Activated naive CD4-positive, alpha-beta T cell treated with anti-CD3 and anti-CD28 coated beads for 36 hours (primary cell): ENCODE measurements around the gene LMBR1L. TPM values are rescaled to one million over a fixed set of nuclear protein-coding genes. Genes with fewer than 3 reads are reported as not detected.
A peak's percentile ranks its signal among the peaks of the same experiment; 100 is the strongest.

ENCODE experiments used
- CTCF ChIA-PET: fragments of 350-600 bp; sonication (Branson Sonifier 250); formaldehyde crosslinking; loops from one replicate; lab custom pipeline; 2021; ENCODE audit warnings: antibody characterized with exemption; lab: Charles Lee
- DNase-seq: peaks from one replicate; pipeline ENCODE4 v3.0.0-alpha.2; 2020
- H3K27ac Mint-ChIP-seq: one replicate; pipeline ENCODE4 v1.8.0; 2021; ENCODE audit warnings: mild to moderate bottlenecking, mixed read lengths
- H3K27me3 Mint-ChIP-seq: one replicate; pipeline ENCODE4 v1.8.0; 2021; ENCODE audit warnings: low read depth, mixed read lengths
- H3K36me3 Mint-ChIP-seq: one replicate; pipeline ENCODE4 v1.8.0; 2021; ENCODE audit warnings: low read depth, mixed read lengths
- H3K4me1 Mint-ChIP-seq: one replicate; pipeline ENCODE4 v1.8.0; 2021; ENCODE audit warnings: low read depth, mixed read lengths
- H3K4me3 Mint-ChIP-seq: one replicate; pipeline ENCODE4 v1.8.0; 2021; ENCODE audit warnings: mild to moderate bottlenecking, moderate library complexity, mixed read lengths
- H3K9me3 Mint-ChIP-seq: one replicate; pipeline ENCODE4 v1.8.0; 2021; ENCODE audit warnings: mixed read lengths
- intact Hi-C: fragments of 100-400 bp; cut with micrococcal nuclease; formaldehyde crosslinking; loops from one replicate; pipeline ENCODE4 v1.15.1; 2023
- total RNA-seq, 2 experiments: library from RNA; stranded (reverse); gene quantifications; one replicate each; pipeline ENCODE4 v1.2.3, GENCODE V29; 2021

Gene LMBR1L
- total RNA-seq, 2 experiments from 2014 or later: 60.1 to 66.8 TPM

GRCh38 chr12:49092816-49093406 lies 17.7 kb downstream of the LMBR1L start:
- Mint-ChIP-seq H3K27ac (no peak overlapping the region), H3K4me1 (peaks cover 44% of the 10 kb centered on the region), H3K9me3 (no peaks in the 10 kb centered on the region), H3K4me3 (no peak overlapping the region), H3K27me3 (peaks cover 66% of the 10 kb centered on the region), H3K36me3 (peaks cover 4% of the 10 kb centered on the region)
- intact Hi-C loops: loop anchor here (1.0 to 5.0 kb wide), 3 partner anchors 29 to 116 kb away; partner anchors contain the start of gene WNT1
- CTCF ChIA-PET: interaction anchor here (0.6 to 4.9 kb wide), 22 partner anchors 8 to 155 kb away, joined by 3 to 73 read pairs (median 5); partner anchors contain the start of genes LMBR1L and RHEBL1
- no peak for DNase-seq

GRCh38 chr12:49092086-49092815 lies 18.4 kb downstream of the LMBR1L start:
- CTCF ChIA-PET: interaction anchor here (0.6 to 4.9 kb wide), 23 partner anchors 8 to 156 kb away, joined by 3 to 73 read pairs (median 5); partner anchors contain the start of genes LMBR1L and RHEBL1
- peaks cover 4% of the 10 kb centered on the region for H3K36me3 Mint-ChIP-seq
- H3K4me3 Mint-ChIP-seq: peak overlapping the region; percentile 21
- peak; percentile 80 for DNase-seq
- H3K27me3 Mint-ChIP-seq: peaks cover 66% of the 10 kb centered on the region
- peaks cover 48% of the 10 kb centered on the region for H3K4me1 Mint-ChIP-seq
- intact Hi-C loops: loop anchor here (1.0 to 5.0 kb wide), 3 partner anchors 28 to 115 kb away; partner anchors contain the start of gene WNT1
- H3K27ac Mint-ChIP-seq: no peak overlapping the region
- no peaks in the 10 kb centered on the region for H3K9me3 Mint-ChIP-seq

- peak overlapping the region; percentile 21 for H3K4me3 Mint-ChIP-seq
- H3K36me3 Mint-ChIP-seq: peaks cover 4% of the 10 kb centered on the region
- intact Hi-C loops: loop anchor here (1.0 to 5.0 kb wide), 3 partner anchors 27 to 114 kb away; partner anchors contain the start of gene WNT1
- no peak for DNase-seq
- no peaks in the 10 kb centered on the region for H3K9me3 Mint-ChIP-seq
- peaks cover 48% of the 10 kb centered on the region for H3K4me1 Mint-ChIP-seq
- no peak overlapping the region for H3K27ac Mint-ChIP-seq
- CTCF ChIA-PET: interaction anchor here (1.0 to 4.9 kb wide), 15 partner anchors 9 to 144 kb away, joined by 3 to 73 read pairs (median 5); partner anchors contain the start of genes LMBR1L and RHEBL1
- H3K27me3 Mint-ChIP-seq: peaks cover 66% of the 10 kb centered on the region
Observed at GRCh38 chr12:49091836-49092085, 18.9 kb downstream of the LMBR1L start.

GRCh38 chr12:49091056-49091835 lies 19.4 kb downstream of the LMBR1L start:
- intact Hi-C loops: loop anchor here (5.0 kb wide), 1 partner anchor 114 kb away; the partner anchor contains the start of gene WNT1
- no peak for DNase-seq
- H3K4me3 Mint-ChIP-seq: no peak overlapping the region
- no peak overlapping the region for H3K27ac Mint-ChIP-seq
- peaks cover 48% of the 10 kb centered on the region for H3K4me1 Mint-ChIP-seq
- H3K27me3 Mint-ChIP-seq: peaks cover 66% of the 10 kb centered on the region
- CTCF ChIA-PET: interaction anchor here (1.2 to 4.9 kb wide), 14 partner anchors 9 to 143 kb away, joined by 3 to 73 read pairs (median 6); partner anchors contain the start of genes LMBR1L and RHEBL1
- H3K9me3 Mint-ChIP-seq: no peaks in the 10 kb centered on the region
- H3K36me3 Mint-ChIP-seq: peaks cover 2% of the 10 kb centered on the region

- peak; percentile 58 for DNase-seq
- Mint-ChIP-seq H3K36me3 (peaks cover 2% of the 10 kb centered on the region), H3K4me1 (peaks cover 48% of the 10 kb centered on the region), H3K9me3 (no peaks in the 10 kb centered on the region), H3K27ac (no peak overlapping the region), H3K27me3 (peaks cover 60% of the 10 kb centered on the region), H3K4me3 (peak overlapping the region; percentile 68)
- intact Hi-C loops: loop anchor here (5.0 kb wide), 2 partner anchors 113 to 252 kb away; partner anchors contain the start of gene WNT1
- CTCF ChIA-PET: interaction anchor here (0.6 to 6.9 kb wide), 12 partner anchors 11 to 154 kb away, joined by 3 to 209 read pairs (median 25); partner anchors contain the start of genes DDN, LMBR1L and TUBA1B
Observed at GRCh38 chr12:49089821-49090773, 20.6 kb downstream of the LMBR1L start.

GRCh38 chr12:49088932-49089330 lies 21.7 kb downstream of the LMBR1L start:
- Mint-ChIP-seq H3K27ac (no peak overlapping the region), H3K27me3 (peaks cover 57% of the 10 kb centered on the region), H3K4me1 (peaks cover 46% of the 10 kb centered on the region), H3K9me3 (no peaks in the 10 kb centered on the region), H3K4me3 (no peak overlapping the region), H3K36me3 (no peaks in the 10 kb centered on the region)
- CTCF ChIA-PET: interaction anchor here (0.8 to 6.9 kb wide), 29 partner anchors 10 to 223 kb away, joined by 3 to 209 read pairs (median 6); partner anchors contain the start of genes ARF3, DDN, KMT2D and LMBR1L
- no peak for DNase-seq
- intact Hi-C loops: loop anchor here (1.0 to 5.0 kb wide), 6 partner anchors 9 to 253 kb away; partner anchors contain the start of gene LMBR1L

- Mint-ChIP-seq H3K4me1 (peaks cover 40% of the 10 kb centered on the region), H3K27me3 (peaks cover 51% of the 10 kb centered on the region), H3K27ac (no peak overlapping the region), H3K9me3 (no peaks in the 10 kb centered on the region), H3K4me3 (no peak overlapping the region), H3K36me3 (no peaks in the 10 kb centered on the region)
- intact Hi-C loops: loop anchor here (1.0 to 5.0 kb wide), 6 partner anchors 10 to 254 kb away; partner anchors contain the start of gene LMBR1L
- CTCF ChIA-PET: interaction anchor here (0.7 to 6.9 kb wide), 42 partner anchors 10 to 222 kb away, joined by 3 to 209 read pairs (median 5); partner anchors contain the start of genes ARF3, DDN, KMT2D and LMBR1L
- peak; percentile 80 for DNase-seq
Observed at GRCh38 chr12:49088150-49088931, 22.3 kb downstream of the LMBR1L start.

GRCh38 chr12:49086116-49086515 lies 24.5 kb downstream of the LMBR1L start:
- Mint-ChIP-seq H3K4me3 (no peak overlapping the region), H3K4me1 (peaks cover 26% of the 10 kb centered on the region), H3K27me3 (peaks cover 31% of the 10 kb centered on the region), H3K36me3 (no peaks in the 10 kb centered on the region), H3K27ac (no peak overlapping the region), H3K9me3 (no peaks in the 10 kb centered on the region)
- intact Hi-C loops: loop anchor here (5.0 kb wide), 1 partner anchor 256 kb away; no protein-coding TSS in a partner anchor
- CTCF ChIA-PET: interaction anchor here (0.6 to 6.9 kb wide), 5 partner anchors 12 to 486 kb away, joined by 4 to 209 read pairs (median 53); partner anchors contain the start of gene LMBR1L
- no peak for DNase-seq

- DNase-seq: no peak
- intact Hi-C loops: no loop called here
- CTCF ChIA-PET: interaction anchor here (0.7 to 6.9 kb wide), 11 partner anchors 10 to 112 kb away, joined by 3 to 209 read pairs (median 4); partner anchors contain the start of genes DHH, LMBR1L and RHEBL1
- Mint-ChIP-seq H3K27me3 (peaks cover 17% of the 10 kb centered on the region), H3K9me3 (no peaks in the 10 kb centered on the region), H3K4me1 (peaks cover 12% of the 10 kb centered on the region), H3K4me3 (no peak overlapping the region), H3K36me3 (no peaks in the 10 kb centered on the region), H3K27ac (no peak overlapping the region)
Observed at GRCh38 chr12:49084438-49084837, 26.2 kb downstream of the LMBR1L start.

GRCh38 chr12:49079793-49080192 lies 30.9 kb downstream of the LMBR1L start:
- H3K4me1 Mint-ChIP-seq: no peaks in the 10 kb centered on the region
- no peak overlapping the region for H3K27ac Mint-ChIP-seq
- no peak for DNase-seq
- no peak overlapping the region for H3K4me3 Mint-ChIP-seq
- H3K36me3 Mint-ChIP-seq: no peaks in the 10 kb centered on the region
- CTCF ChIA-PET: interaction anchor here (1.5 to 2.6 kb wide), 3 partner anchors 9 to 36 kb away, joined by 5 to 28 read pairs (median 8); partner anchors contain the start of gene DHH
- intact Hi-C loops: no loop called here
- peaks cover 2% of the 10 kb centered on the region for H3K27me3 Mint-ChIP-seq
- H3K9me3 Mint-ChIP-seq: no peaks in the 10 kb centered on the region
